SK-N-SH (cell line): ENCODE data around the gene ETDA. TPM values are rescaled to one million over a fixed set of nuclear protein-coding genes. Genes with fewer than 3 reads are reported as not detected.

ENCODE experiments used
- CTCF ChIA-PET: fragments of 300-600, 350-600 bp; formaldehyde crosslinking; extraction: SDS; loops from one replicate; lab custom pipeline; 2021; lab: Yijun Ruan, JAX
- POLR2A ChIA-PET: fragments of 350-600 bp; sonication (Branson Sonifier 250); formaldehyde crosslinking; extraction: SDS; loops from one replicate; lab custom pipeline; 2020; ENCODE audit warnings: antibody characterized with exemption, inconsistent platforms; lab: Yijun Ruan, JAX
- DNase-seq: peaks from one replicate; pipeline ENCODE4 v3.0.0; 2012
- H2AFZ ChIP-seq: fragments of 200-600 bp; sonication (generic); 2 replicates; pipeline ENCODE4 v1.8.1; 2016; ENCODE audit warnings: antibody characterized with exemption, mild to moderate bottlenecking, low read depth
- H3F3A ChIP-seq: fragments of 200-600 bp; sonication (generic); replicated peaks from 2 replicates; pipeline ENCODE3; 2016; ENCODE audit warnings: antibody characterized with exemption, mild to moderate bottlenecking; ENCODE audit not compliant: insufficient read depth
- H3K27ac ChIP-seq, 2 experiments: fragments of 200-500 bp in 1 of 2; fragments of 200-600 bp in 1 of 2; sonication (Bioruptor generic) in 1 of 2; sonication (generic), shearing (Covaris generic) in 1 of 2; 2 replicates each; pipeline versions ENCODE4 v1.5.1 to v1.6.1; 2014 to 2016; ENCODE audit warnings: low read depth in 2 of 2, inconsistent platforms in 1 of 2, low read length in 1 of 2, mild to moderate bottlenecking in 1 of 2, mixed read lengths in 1 of 2
- H3K27me3 ChIP-seq: fragments of 200-600 bp; sonication (generic), shearing (Covaris generic); 2 replicates; pipeline ENCODE4 v1.6.1; 2016; ENCODE audit warnings: mixed run types; ENCODE audit not compliant: insufficient read depth
- H3K36me3 ChIP-seq, 2 experiments: fragments of 200-500 bp in 1 of 2; fragments of 200-600 bp in 1 of 2; sonication (Bioruptor generic) in 1 of 2; sonication (generic) in 1 of 2; replicated peaks in 1 of 2; 2 replicates each; pipeline versions ENCODE3 to v1.5.1; 2014 to 2016; ENCODE audit warnings: low read length in 1 of 2, mild to moderate bottlenecking in 1 of 2; ENCODE audit not compliant: insufficient read depth in 2 of 2, control insufficient read depth in 1 of 2
- H3K4me1 ChIP-seq, 2 experiments: fragments of 200-500 bp in 1 of 2; fragments of 200-600 bp in 1 of 2; sonication (Bioruptor generic) in 1 of 2; sonication (generic), shearing (Covaris generic) in 1 of 2; 2 replicates each; pipeline versions ENCODE4 v1.5.1 to v1.6.1; 2014 to 2016; ENCODE audit warnings: low read depth in 1 of 2, low read length in 1 of 2, mixed run types in 1 of 2; ENCODE audit not compliant: insufficient read depth in 2 of 2, control insufficient read depth in 1 of 2
- H3K4me2 ChIP-seq: fragments of 200-600 bp; sonication (generic), shearing (Covaris generic); 2 replicates; pipeline ENCODE4 v1.6.1; 2017; ENCODE audit warnings: mixed run types
- H3K4me3 ChIP-seq, 2 experiments: fragments of 200-500 bp in 1 of 2; fragments of 200-600 bp in 1 of 2; sonication (Bioruptor generic) in 1 of 2; sonication (generic), shearing (Covaris generic) in 1 of 2; 2 replicates each; pipeline versions ENCODE4 v1.5.1 to v1.8.1; 2014 to 2016; ENCODE audit warnings: low read depth in 2 of 2, inconsistent platforms in 1 of 2, low read length in 1 of 2, mild to moderate bottlenecking in 1 of 2, mixed read lengths in 1 of 2, moderate library complexity in 1 of 2
- H3K79me2 ChIP-seq: fragments of 200-600 bp; sonication (generic); 2 replicates; pipeline ENCODE4 v1.8.1; 2017; ENCODE audit warnings: mild to moderate bottlenecking; ENCODE audit not compliant: insufficient read depth
- H3K9ac ChIP-seq: fragments of 200-600 bp; sonication (generic); 2 replicates; pipeline ENCODE4 v1.6.1; 2017; ENCODE audit warnings: mixed run types
- H3K9me2 ChIP-seq: fragments of 200-600 bp; sonication (generic); 2 replicates; pipeline ENCODE4 v1.6.1; 2017; ENCODE audit warnings: mixed run types
- H3K9me3 ChIP-seq: fragments of 200-600 bp; sonication (generic); 2 replicates; pipeline ENCODE4 v1.6.1; 2017; ENCODE audit warnings: mixed run types, mild to moderate bottlenecking, moderate library complexity
- H4K20me1 ChIP-seq: fragments of 200-600 bp; sonication (generic); 2 replicates; pipeline ENCODE4 v1.6.1; 2017; ENCODE audit warnings: mild to moderate bottlenecking, mixed run types; ENCODE audit not compliant: insufficient read depth
- CHD2 ChIP-seq: fragments of 150-350 bp; IDR thresholded peaks from 2 replicates; pipeline ENCODE4 v1.6.1; 2018; ENCODE audit warnings: low read length; ENCODE audit not compliant: partially characterized antibody
- EP300 ChIP-seq, 2 experiments: IDR thresholded peaks; 2 replicates each; pipeline versions ENCODE4 v1.4.0 to v1.6.1; 2012; ENCODE audit warnings: borderline replicate concordance in 1 of 2, low read depth in 1 of 2, low read length in 1 of 2
- EZH2phosphoT487 ChIP-seq: fragments of 200-600 bp; sonication (generic); IDR thresholded peaks from 2 replicates; pipeline ENCODE4 v1.6.1; 2017; ENCODE audit warnings: low read depth, mixed run types, mild to moderate bottlenecking, antibody characterized with exemption, moderate library complexity, borderline replicate concordance
- FOXJ3 ChIP-seq: sonication (generic); formaldehyde crosslinking; IDR thresholded peaks from 2 replicates; pipeline ENCODE4 v1.5.1; 2020; ENCODE audit warnings: mild to moderate bottlenecking, missing genetic modification reagents
- GATA2 ChIP-seq: sonication (generic); formaldehyde crosslinking; IDR thresholded peaks from 2 replicates; pipeline ENCODE4 v1.5.0; 2020; ENCODE audit warnings: mild to moderate bottlenecking, missing genetic modification reagents
- NFIC ChIP-seq: IDR thresholded peaks from 2 replicates; pipeline ENCODE4 v1.4.0; 2012; ENCODE audit warnings: borderline replicate concordance
- NRF1 ChIP-seq: IDR thresholded peaks from 2 replicates; pipeline ENCODE4 v1.6.1; 2012; ENCODE audit warnings: low read depth, mild to moderate bottlenecking, low read length
- RAD21 ChIP-seq: IDR thresholded peaks from 2 replicates; pipeline ENCODE4 v1.6.1; 2012; ENCODE audit warnings: mild to moderate bottlenecking, low read length
- RCOR1 ChIP-seq: fragments of 150-350 bp; IDR thresholded peaks from 2 replicates; pipeline ENCODE4 v1.6.1; 2017; ENCODE audit warnings: antibody characterized with exemption, low read length
- RFX5 ChIP-seq: IDR thresholded peaks from 2 replicates; pipeline ENCODE4 v1.6.1; 2012; ENCODE audit warnings: mild to moderate bottlenecking, improper control_type of control experiment, low read length
- SIN3A ChIP-seq: IDR thresholded peaks from 2 replicates; pipeline ENCODE4 v1.6.1; 2012; ENCODE audit warnings: low read depth, mild to moderate bottlenecking, low read length, moderate library complexity, borderline replicate concordance
- SMC3 ChIP-seq: IDR thresholded peaks from 2 replicates; pipeline ENCODE4 v1.6.1; 2012; ENCODE audit warnings: low read depth, low read length, improper control_type of control experiment
- TEAD4 ChIP-seq: IDR thresholded peaks from 2 replicates; pipeline ENCODE4 v1.4.0; 2012; ENCODE audit warnings: mild to moderate bottlenecking, borderline replicate concordance; ENCODE audit not compliant: insufficient read depth
- YY1 ChIP-seq: IDR thresholded peaks from 2 replicates; pipeline ENCODE4 v1.4.0; 2012; ENCODE audit warnings: low read depth, mild to moderate bottlenecking
- WGBS: methylation state at CpG from one replicate; pipeline ENCODE4 v1.1.6; 2017; ENCODE audit warnings: low lambda C conversion rate; 5-methylcytosine and 5-hydroxymethylcytosine counted together
- polyA plus RNA-seq, 3 experiments: library from polyadenylated mRNA; depleted of rRNA; stranded (reverse); fragments of >200 nt; gene quantifications; 2 replicates each; pipeline ENCODE4 v1.2.3, GENCODE V29; 2012
- TF ChIP-seq, protein P1 (sequence below): IDR thresholded peaks from 2 replicates; pipeline ENCODE4 v1.4.0; 2012; ENCODE audit warnings: low read depth, borderline replicate concordance
- TF ChIP-seq, protein P2 (sequence below): fragments of 150-350 bp; IDR thresholded peaks from 2 replicates; pipeline ENCODE4 v1.6.1; 2016; ENCODE audit warnings: mild to moderate bottlenecking, low read depth, low read length
- TF ChIP-seq, protein P3 (sequence below): IDR thresholded peaks from 2 replicates; pipeline ENCODE4; 2012
- TF ChIP-seq, protein P4 (sequence below): IDR thresholded peaks from 2 replicates; pipeline ENCODE4 v1.4.0; 2012; ENCODE audit warnings: low read depth, borderline replicate concordance
- TF ChIP-seq, protein P5 (sequence below): IDR thresholded peaks from 2 replicates; pipeline ENCODE4 v1.6.1; 2012; ENCODE audit warnings: mild to moderate bottlenecking, low read depth, low read length, moderate library complexity

Gene ETDA
- polyA plus RNA-seq, 1 of the 3 experiments (the other 2 are of a cell fraction): not detected

DNA sequence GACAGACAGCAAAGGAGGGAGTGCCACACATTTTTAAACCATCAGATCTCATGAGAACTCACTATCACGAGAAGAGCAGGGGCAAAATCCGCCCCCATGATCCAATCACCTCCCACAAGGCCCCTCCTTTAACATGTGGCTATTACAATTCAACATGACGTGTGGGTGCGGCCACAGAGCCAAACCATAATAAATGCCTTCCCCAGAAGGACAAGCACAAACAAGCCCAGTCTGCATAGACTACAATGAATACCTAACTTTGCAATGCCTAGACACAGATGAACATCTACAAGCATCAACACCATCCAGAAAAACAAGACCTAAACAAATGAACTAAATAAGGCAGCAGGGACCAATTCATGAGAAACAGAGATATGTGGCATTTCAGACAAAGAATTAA is 12.3 kb downstream of the ETDA start:
- no peak overlapping the region for H3K27ac ChIP-seq
- H3K27me3 ChIP-seq: 0 out of 2 replicates have a peak, but pooled peaks cover 4% of the 10 kb centered on the region
- H3K4me1 ChIP-seq: no peaks in the 10 kb centered on the region
- no peak overlapping the region for H3K4me2 ChIP-seq
- ChIA-PET CTCF (no interaction called here), POLR2A (no interaction called here)
- no peaks in the 10 kb centered on the region for H3K9me3 ChIP-seq
- no peak overlapping the region for H3K4me3 ChIP-seq
- no peak overlapping the region for H3K9ac ChIP-seq
- no peaks in the 10 kb centered on the region for H4K20me1 ChIP-seq
- 5% methylated on average over 4 of the region's 4 CpGs for WGBS
- H3K36me3 ChIP-seq: no peaks in the 10 kb centered on the region
- no peak for DNase-seq
- no peak overlapping the region for H2AFZ ChIP-seq
- H3K79me2 ChIP-seq: no peaks in the 10 kb centered on the region
- H3K9me2 ChIP-seq: no peaks in the 10 kb centered on the region
- TF ChIP-seq, protein P1, sequence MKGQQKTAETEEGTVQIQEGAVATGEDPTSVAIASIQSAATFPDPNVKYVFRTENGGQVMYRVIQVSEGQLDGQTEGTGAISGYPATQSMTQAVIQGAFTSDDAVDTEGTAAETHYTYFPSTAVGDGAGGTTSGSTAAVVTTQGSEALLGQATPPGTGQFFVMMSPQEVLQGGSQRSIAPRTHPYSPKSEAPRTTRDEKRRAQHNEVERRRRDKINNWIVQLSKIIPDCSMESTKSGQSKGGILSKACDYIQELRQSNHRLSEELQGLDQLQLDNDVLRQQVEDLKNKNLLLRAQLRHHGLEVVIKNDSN: no peak
- TF ChIP-seq NRF1 (no peak), TEAD4 (no peak), SIN3A (no peak), RAD21 (no peak), EZH2phosphoT487 (no peak), CHD2 (no peak), FOXJ3 (CRISPR knock-in tag) (no peak), NFIC (no peak), EP300 (IDR thresholded peaks at IDR 0.05; ENCODE audit: borderline replicate concordance in 1 of 2, low read depth in 1 of 2, low read length in 1 of 2) (no peak), SMC3 (no peak), RCOR1 (no peak), GATA2 (CRISPR knock-in tag) (no peak), YY1 (no peak), RFX5 (no peak)
- TF ChIP-seq, protein P2, sequence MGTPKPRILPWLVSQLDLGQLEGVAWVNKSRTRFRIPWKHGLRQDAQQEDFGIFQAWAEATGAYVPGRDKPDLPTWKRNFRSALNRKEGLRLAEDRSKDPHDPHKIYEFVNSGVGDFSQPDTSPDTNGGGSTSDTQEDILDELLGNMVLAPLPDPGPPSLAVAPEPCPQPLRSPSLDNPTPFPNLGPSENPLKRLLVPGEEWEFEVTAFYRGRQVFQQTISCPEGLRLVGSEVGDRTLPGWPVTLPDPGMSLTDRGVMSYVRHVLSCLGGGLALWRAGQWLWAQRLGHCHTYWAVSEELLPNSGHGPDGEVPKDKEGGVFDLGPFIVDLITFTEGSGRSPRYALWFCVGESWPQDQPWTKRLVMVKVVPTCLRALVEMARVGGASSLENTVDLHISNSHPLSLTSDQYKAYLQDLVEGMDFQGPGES: no peak
- TF ChIP-seq, protein P3, sequence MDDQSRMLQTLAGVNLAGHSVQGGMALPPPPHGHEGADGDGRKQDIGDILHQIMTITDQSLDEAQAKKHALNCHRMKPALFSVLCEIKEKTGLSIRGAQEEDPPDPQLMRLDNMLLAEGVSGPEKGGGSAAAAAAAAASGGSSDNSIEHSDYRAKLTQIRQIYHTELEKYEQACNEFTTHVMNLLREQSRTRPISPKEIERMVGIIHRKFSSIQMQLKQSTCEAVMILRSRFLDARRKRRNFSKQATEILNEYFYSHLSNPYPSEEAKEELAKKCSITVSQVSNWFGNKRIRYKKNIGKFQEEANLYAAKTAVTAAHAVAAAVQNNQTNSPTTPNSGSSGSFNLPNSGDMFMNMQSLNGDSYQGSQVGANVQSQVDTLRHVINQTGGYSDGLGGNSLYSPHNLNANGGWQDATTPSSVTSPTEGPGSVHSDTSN: no peak
- TF ChIP-seq, protein P4, sequence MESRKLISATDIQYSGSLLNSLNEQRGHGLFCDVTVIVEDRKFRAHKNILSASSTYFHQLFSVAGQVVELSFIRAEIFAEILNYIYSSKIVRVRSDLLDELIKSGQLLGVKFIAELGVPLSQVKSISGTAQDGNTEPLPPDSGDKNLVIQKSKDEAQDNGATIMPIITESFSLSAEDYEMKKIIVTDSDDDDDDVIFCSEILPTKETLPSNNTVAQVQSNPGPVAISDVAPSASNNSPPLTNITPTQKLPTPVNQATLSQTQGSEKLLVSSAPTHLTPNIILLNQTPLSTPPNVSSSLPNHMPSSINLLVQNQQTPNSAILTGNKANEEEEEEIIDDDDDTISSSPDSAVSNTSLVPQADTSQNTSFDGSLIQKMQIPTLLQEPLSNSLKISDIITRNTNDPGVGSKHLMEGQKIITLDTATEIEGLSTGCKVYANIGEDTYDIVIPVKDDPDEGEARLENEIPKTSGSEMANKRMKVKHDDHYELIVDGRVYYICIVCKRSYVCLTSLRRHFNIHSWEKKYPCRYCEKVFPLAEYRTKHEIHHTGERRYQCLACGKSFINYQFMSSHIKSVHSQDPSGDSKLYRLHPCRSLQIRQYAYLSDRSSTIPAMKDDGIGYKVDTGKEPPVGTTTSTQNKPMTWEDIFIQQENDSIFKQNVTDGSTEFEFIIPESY: no peak
- TF ChIP-seq, protein P5, sequence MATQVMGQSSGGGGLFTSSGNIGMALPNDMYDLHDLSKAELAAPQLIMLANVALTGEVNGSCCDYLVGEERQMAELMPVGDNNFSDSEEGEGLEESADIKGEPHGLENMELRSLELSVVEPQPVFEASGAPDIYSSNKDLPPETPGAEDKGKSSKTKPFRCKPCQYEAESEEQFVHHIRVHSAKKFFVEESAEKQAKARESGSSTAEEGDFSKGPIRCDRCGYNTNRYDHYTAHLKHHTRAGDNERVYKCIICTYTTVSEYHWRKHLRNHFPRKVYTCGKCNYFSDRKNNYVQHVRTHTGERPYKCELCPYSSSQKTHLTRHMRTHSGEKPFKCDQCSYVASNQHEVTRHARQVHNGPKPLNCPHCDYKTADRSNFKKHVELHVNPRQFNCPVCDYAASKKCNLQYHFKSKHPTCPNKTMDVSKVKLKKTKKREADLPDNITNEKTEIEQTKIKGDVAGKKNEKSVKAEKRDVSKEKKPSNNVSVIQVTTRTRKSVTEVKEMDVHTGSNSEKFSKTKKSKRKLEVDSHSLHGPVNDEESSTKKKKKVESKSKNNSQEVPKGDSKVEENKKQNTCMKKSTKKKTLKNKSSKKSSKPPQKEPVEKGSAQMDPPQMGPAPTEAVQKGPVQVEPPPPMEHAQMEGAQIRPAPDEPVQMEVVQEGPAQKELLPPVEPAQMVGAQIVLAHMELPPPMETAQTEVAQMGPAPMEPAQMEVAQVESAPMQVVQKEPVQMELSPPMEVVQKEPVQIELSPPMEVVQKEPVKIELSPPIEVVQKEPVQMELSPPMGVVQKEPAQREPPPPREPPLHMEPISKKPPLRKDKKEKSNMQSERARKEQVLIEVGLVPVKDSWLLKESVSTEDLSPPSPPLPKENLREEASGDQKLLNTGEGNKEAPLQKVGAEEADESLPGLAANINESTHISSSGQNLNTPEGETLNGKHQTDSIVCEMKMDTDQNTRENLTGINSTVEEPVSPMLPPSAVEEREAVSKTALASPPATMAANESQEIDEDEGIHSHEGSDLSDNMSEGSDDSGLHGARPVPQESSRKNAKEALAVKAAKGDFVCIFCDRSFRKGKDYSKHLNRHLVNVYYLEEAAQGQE: no peak
- no peaks in the 10 kb centered on the region for H3F3A ChIP-seq
